PC-3 (cell line): Measurements from ENCODE around the gene CDK5RAP2.

Source experiments
- CTCF ChIP-seq: fragments of 300-600 bp; sonication (generic); conservative IDR thresholded peaks from 2 replicates; pipeline ENCODE4 v1.5.1; 2017; ENCODE audit warnings: antibody characterized with exemption, low read depth, mild to moderate bottlenecking, low read length
- EZH2 ChIP-seq: fragments of 300-600 bp; sonication (generic); IDR thresholded peaks from one replicate; pipeline ENCODE4 v1.6.1; 2017; ENCODE audit warnings: antibody characterized with exemption, mild to moderate bottlenecking, low read length; ENCODE audit not compliant: unreplicated experiment
- EZH2phosphoT487 ChIP-seq: fragments of 300-600 bp; sonication (generic); IDR thresholded peaks from 2 replicates; pipeline ENCODE4 v1.6.1; 2018; ENCODE audit warnings: mild to moderate bottlenecking, antibody characterized with exemption, low read length, borderline replicate concordance

- TF ChIP-seq EZH2phosphoT487 (no peak), EZH2 (no peak), CTCF (no peak)
These were observed 228.9 kb downstream of the CDK5RAP2 start for GRCh38 chr9:120351106-120351505.
